Coronary artery (tissue), 2 donors: ENCODE data around the gene MITF.
A peak's percentile ranks its signal among the peaks of the same experiment; 100 is the strongest.

Source experiments
- DNase-seq: peaks from one replicate; pipeline ENCODE4 v3.0.0-alpha.2; 2017; ENCODE audit warnings: low spot score
- H3K27ac ChIP-seq, 2 donors: fragments of 200-600 bp; sonication (generic); one replicate each; pipeline ENCODE4 v1.5.1; 2016 to 2019
- H3K4me3 ChIP-seq: fragments of 200-600 bp; sonication (generic); 2 replicates; pipeline ENCODE4 v1.5.1; 2016; ENCODE audit warnings: mild to moderate bottlenecking, moderate library complexity
- CTCF ChIP-seq: fragments of 200-600 bp; sonication (generic); IDR thresholded peaks from one replicate; pipeline ENCODE4 v1.5.1; 2019; ENCODE audit warnings: antibody characterized with exemption

MITF gene

DNA sequence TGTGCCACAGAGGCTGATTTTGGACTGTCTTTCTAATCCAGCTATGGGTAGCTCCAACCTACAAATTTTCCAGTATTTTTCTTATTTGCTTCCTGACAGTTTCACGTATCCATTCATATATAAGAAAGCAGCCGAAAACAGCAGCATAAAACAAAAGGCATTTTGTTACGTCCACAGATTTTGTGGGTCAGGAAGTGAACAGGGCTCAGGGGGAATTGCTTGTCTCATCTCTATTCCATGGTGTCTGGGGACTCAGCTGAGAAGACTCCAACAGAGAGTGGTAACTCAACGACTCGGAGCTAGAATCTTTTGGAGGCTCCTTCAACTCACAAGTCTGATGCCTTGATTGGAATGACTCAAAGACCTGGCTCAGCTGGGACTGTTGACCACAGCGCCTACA is 248.6 kb downstream of the MITF start:
- no peak for TF ChIP-seq CTCF
- no peak for DNase-seq
- Histone ChIP-seq H3K4me3 (no peak overlapping the region), H3K27ac (no peak overlapping the region)

DNA sequence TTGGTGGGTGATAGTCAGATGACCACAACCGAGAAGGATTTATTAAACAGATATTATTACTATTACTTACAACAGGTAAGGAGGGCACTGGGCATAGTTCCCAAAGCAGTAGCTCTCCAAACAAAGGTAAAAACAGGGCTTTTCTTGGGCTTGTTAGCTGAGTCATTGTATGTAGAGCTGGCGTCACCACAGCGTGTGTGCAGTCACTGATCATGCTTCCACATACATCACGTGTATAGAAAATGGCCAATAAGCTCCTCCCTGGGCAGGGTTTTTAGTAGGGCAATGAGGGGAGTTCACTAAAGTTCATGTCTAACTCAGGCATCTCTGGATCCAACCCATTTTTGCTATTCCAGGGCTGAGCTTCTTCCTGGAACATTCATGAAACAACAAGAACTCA is 254.5 kb downstream of the MITF start:
- Histone ChIP-seq H3K4me3 (no peak overlapping the region), H3K27ac (no peak overlapping the region)
- DNase-seq: no peak
- TF ChIP-seq CTCF: no peak

- no peak overlapping the region for H3K4me3 ChIP-seq
- H3K27ac ChIP-seq: no peak overlapping the region
- no peak for TF ChIP-seq CTCF
- DNase-seq: no peak
Measured at GRCh38 chr3:69994919-69995318, 255.7 kb downstream of the MITF start.

GRCh38 chr3:69997631-69998307 is 258.5 kb downstream of the MITF start:
- H3K27ac ChIP-seq: peak overlapping the region in 1 of 2 donors; percentile 46
- TF ChIP-seq CTCF: no peak
- no peak overlapping the region for H3K4me3 ChIP-seq
- no peak for DNase-seq

DNA sequence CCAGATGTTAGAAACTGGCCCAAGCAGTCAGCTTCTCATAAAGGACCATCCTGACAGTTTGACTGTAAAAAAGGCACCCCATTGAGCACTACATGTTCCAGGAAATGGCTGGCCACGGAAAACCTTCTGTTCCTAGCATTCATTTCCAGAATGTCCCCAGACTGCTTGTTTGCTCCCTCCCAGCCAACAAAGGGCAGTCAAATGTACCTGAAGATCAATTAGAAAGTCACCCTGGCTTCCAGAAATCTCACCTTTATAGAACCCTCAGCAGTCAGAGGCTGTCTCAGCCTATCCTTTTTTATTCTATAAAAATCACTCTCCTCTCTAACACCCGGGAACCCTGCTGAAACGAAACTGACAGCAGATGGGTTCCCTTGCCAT is 259.5 kb downstream of the MITF start:
- no peak for TF ChIP-seq CTCF
- Histone ChIP-seq H3K27ac (peak overlapping the region; percentile 64 to 85), H3K4me3 (peak overlapping the region; percentile 34)
- no peak for DNase-seq

- Histone ChIP-seq H3K27ac (peak within 1 kb of the TSS; percentile 64 to 85), H3K4me3 (peak within 1 kb of the TSS; percentile 34)
- no peak for DNase-seq
- no peak for TF ChIP-seq CTCF
Measured at GRCh38 chr3:69999140-70000027, 260.1 kb downstream of the MITF start, which contains the start of gene SAMMSON. SAMMSON (plus strand) TSS chr3:69999733.
